Esophagus muscularis mucosa (tissue), 3 donors: Measurements from ENCODE around the gene SBNO2.

Experiments
- CTCF ChIP-seq, 3 experiments: fragments of 200-600 bp in 2 of 3; fragments of 450-650 bp in 1 of 3; sonication (generic) in 2 of 3; IDR thresholded peaks; one replicate each; pipeline ENCODE4 v1.5.1; 2017 to 2019; ENCODE audit warnings: antibody characterized with exemption in 3 of 3, mild to moderate bottlenecking in 2 of 3, moderate library complexity in 1 of 3
- POLR2A ChIP-seq: fragments of 450-650 bp; IDR thresholded peaks from one replicate; pipeline ENCODE4 v1.6.1; 2017; ENCODE audit warnings: antibody characterized with exemption, moderate library complexity, mild to moderate bottlenecking, low read depth

- TF ChIP-seq CTCF (IDR thresholded peaks at IDR 0.05) (no peak), POLR2A (no peak)
Measured at GRCh38 chr19:1076046-1076386, 98.1 kb downstream of the SBNO2 start.
